Fibroblast of the conjunctiva (primary cell): ENCODE data around the gene LRRC37B.
"Not testable (repeated sequence)": the region's sequence is repeated elsewhere in the genome, so short reads cannot be mapped to it uniquely, and the experiment has no call there.

Experiments
- DNase-seq: peaks from one replicate; pipeline ENCODE4 v3.0.0-alpha.2; 2010; ENCODE audit warnings: low read depth

Gene LRRC37B

DNA sequence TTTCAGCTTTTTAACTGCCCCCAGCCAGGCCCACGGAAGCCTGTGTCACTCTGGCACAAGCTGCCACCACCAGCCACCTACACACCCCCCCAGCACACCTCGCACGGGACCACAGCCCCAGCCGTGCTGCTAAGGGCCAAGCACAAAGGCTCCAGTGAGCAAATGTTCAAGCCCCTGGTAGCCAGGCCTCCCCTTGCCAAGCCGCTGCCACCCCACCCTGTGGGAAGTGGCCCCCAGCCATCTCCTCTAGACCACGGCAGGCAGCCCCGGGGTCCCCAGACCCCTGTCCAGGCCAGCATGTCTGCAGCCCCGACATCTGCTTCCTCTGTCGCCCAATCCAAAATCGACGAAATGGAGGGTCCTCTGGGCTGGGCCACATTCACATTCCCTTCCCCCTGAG is 35.1 kb downstream of the LRRC37B start:
- DNase-seq = not testable (repeated sequence)

GRCh38 chr17:32045611-32046010 is 38.4 kb downstream of the LRRC37B start:
- not testable (repeated sequence) for DNase-seq

DNA sequence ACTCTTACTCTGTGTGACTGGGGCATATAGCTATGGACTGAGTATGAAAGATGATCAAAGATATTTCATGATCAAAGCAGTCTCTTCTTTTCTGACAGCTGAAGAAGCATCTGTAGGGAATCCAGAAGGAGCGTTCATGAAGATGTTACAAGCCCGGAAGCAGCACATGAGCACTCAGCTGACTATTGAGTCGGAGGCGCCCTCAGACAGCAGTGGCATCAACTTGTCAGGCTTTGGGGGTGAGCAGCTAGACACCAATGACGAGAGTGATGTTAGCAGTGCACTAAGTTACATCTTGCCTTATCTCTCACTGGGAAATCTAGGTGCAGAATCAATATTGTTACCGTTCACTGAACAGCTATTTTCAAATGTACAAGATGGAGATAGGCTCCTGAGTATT is 40.5 kb downstream of the LRRC37B start:
- DNase-seq = not testable (repeated sequence)

DNA sequence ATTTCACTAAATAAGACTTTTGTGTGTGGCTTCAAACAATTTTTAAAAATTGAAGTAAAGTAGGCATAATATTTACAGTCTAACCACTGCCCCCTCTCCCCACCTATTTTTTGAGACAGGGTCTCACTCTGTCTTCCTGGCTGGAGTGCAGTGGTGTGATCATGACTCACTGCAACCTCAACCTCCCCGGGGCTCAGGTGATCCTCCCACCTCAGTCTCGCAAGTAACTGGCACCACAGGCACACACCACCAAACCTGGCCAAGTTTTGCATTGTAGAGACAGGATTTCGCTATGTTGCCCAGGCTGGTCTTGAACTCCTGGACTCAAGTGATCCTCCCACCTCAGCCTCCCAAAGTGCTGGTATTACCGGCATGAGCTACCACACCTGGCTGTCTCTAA is 47.8 kb downstream of the LRRC37B start:
- DNase-seq = not testable (repeated sequence)

- not testable (repeated sequence) for DNase-seq
Measured at GRCh38 chr17:32055425-32055824, 48.2 kb downstream of the LRRC37B start.

DNA sequence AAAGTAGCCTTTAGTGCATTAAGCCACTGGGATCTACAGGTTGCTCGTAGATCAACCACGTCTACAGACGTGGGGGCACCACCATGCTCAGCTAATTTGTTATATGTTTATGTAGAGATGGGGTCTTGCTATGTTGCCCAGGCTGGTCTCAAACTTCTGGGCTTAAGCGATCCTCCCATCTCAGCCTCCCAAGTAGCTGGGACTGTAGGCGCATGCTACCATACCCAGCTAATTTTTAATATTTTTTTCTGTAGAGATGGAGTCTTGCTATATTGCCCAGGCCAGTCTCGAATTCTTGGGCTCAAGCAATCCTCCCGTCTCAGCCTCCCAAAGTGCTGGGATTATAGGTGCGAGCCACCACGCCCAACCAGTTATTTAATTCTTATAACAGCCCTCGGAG is 49.3 kb downstream of the LRRC37B start:
- DNase-seq = not testable (repeated sequence)

DNA sequence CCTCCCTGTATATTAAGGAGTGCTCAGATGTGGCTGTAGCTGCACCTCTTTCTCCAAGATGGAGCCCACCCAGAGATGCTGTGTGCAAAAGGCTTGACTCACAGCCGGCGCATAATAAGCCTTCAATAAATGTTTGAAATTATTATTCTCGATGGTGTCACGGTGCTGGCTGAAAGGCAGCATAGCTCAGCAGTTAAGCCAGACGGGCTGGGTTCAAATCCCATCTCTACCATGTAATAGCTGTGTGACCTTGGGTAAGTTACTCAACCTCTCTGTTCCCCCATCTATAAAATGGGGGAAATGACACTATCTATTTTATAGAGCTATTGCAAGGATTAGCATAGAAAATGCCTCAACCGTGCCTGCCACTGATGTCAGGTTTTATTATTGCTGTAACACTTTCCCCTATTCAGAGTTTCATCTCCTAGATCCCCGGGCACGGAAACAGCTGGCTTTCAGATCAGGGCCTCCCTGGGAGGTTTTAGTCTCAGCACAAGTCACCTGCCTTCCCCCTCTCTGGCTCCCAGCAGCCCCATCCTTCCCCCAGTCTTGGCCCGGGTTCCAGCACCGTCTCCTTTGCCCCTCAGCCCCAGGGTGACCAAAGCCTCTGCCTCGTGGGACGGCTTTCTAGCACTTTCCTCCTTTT is 50.4 kb downstream of the LRRC37B start:
- not testable (repeated sequence) for DNase-seq

GRCh38 chr17:32060695-32061094 is 53.5 kb downstream of the LRRC37B start:
- not testable (repeated sequence) for DNase-seq

GRCh38 chr17:32061840-32062239 is 54.7 kb downstream of the LRRC37B start:
- DNase-seq = not testable (repeated sequence)

DNA sequence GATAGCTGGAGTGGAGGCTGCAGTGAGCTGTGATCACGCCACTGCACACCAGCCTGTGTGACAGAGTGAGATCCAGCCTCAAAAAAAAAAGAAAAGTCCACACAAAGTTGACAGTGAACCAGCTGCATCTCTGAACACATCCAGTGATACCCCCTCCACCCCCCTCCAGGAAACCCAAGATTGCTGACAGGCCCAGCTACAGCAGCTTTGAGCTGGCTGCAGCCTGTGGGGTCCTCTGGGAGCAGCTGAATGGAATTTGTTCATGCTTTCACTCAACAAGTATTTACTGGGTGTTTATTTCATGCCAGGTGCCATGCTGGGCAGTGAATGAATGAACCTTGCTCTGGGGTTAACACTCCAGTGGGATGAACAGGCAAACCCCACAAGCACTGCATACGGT is 56.9 kb downstream of the LRRC37B start:
- not testable (repeated sequence) for DNase-seq

GRCh38 chr17:32066123-32066680 is 59.0 kb downstream of the LRRC37B start:
- not testable (repeated sequence) for DNase-seq

GRCh38 chr17:32066863-32067642 is 59.9 kb downstream of the LRRC37B start:
- DNase-seq = not testable (repeated sequence)

- not testable (repeated sequence) for DNase-seq
Measured at GRCh38 chr17:32069067-32069466, 61.9 kb downstream of the LRRC37B start.

- not testable (repeated sequence) for DNase-seq
Measured at GRCh38 chr17:32071961-32072360, 64.8 kb downstream of the LRRC37B start.

- DNase-seq = not testable (repeated sequence)
Measured at GRCh38 chr17:32073131-32073530, 65.9 kb downstream of the LRRC37B start.

DNA sequence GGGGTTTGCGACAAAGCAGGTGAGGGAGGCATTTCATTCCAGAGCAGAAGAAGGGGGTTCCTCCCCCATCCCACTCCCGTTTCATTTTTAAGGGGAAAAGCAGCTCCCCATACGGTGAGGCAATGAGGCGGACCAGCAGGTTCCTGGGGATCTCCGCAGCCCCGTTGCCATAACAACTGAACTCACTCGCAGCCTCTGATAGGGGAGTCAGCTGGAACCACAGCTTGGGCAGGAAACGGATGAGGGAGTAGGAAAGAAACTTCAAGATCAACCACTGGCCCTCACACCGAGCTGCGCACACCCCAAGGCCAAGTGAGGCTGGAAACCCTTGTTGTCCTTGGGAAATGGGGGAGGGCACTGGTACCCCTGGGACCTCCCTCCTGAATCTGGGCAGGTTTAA is 72.6 kb downstream of the LRRC37B start:
- DNase-seq = peak; percentile 21

DNA sequence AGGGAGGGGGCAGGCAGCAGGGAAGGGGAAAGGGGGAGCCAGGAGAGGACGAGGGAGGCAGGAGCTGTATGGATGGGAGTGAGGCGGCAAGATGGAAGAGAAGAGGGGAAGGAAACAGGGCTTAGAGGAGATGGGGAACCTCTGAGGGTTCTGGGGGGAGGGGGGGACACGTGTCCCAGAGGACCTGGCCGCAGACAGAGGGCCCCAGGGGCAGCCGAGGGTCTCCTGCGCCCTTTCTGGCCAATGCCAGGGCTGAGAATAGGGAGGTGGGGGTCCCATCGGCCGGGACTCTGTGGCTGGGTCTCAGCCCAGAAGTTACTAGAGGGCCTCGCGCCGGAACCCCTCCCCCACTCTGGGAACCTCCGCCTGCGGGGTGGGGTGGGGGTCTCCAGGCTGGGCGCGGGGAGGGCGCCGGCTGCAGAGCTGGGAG is 76.4 kb downstream of the LRRC37B start:
- not testable (repeated sequence) for DNase-seq

DNA sequence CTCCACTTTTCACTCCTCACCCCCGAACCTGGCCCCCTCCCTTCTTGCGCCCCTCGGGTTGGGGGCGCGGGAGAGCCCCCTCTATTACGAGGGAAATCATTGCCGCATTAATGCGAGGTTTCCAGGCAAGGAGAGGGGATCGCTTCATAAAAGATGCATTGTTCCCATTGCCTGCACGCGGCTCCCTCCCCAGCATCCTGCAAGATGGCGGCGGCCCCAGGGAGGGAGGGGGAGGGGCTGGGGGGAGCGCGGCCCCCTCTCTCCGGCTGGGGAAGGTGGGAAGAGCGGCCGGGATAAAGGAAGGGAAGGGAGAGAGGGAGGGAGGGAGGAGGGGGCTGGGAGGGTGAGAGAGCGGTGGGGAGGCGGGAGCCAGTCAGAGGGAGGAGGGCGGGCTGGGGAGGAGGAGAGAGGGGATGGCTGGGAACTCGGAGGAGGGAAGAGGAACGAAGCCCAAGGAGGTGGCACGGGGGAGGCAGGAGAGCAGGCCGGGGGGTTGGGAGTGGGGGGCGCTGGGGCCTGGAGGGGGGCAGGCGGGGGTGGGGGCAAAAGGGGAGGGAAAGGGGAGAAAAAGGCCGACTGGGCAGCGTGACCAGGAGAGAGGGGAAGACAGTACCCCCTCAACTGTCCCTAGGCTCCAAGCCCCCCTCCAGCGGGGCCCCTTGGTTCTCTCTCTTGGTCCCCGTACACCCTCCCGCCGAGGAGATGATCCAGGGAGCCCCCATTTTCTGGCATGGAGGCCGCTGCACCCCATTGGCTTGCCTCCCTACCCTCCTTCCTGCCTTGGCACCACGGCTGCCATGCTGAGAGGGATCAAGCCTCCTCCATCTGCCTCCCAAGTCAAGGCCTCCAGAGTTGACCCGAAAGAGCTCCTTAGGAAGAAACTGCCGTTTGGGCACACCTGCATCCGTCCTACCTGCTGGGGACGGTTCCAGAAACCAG is 77.1 kb downstream of the LRRC37B start:
- peak; percentile 10 for DNase-seq

GRCh38 chr17:32084942-32085829 is 78.0 kb downstream of the LRRC37B start:
- not testable (repeated sequence) for DNase-seq

- not testable (repeated sequence) for DNase-seq
Measured at GRCh38 chr17:32086833-32087232, 79.7 kb downstream of the LRRC37B start.

GRCh38 chr17:32092062-32092461 is 84.9 kb downstream of the LRRC37B start:
- DNase-seq = not testable (repeated sequence)
